ENCODE data around the gene APRT. TPM values are rescaled to one million over a fixed set of nuclear protein-coding genes. Genes with fewer than 3 reads are reported as not detected.

The APRT gene
- total RNA-seq, 2 donors from 2014 or later, result 200 to 230 TPM

- 92 to 97% methylated on average over 26 to 41 of the region's 41 CpGs for WGBS, 2 experiments (ENCODE audit: insufficient coverage in 1 of 2, insufficient read length in 1 of 2)
- DNase-seq, result no peak
- H3K9me3 ChIP-seq (ENCODE audit: control insufficient read depth, low read length), result no peaks in the 10 kb centered on the region
- no peaks in the 10 kb centered on the region for H3K9me3 Mint-ChIP-seq
- no peaks in the 10 kb centered on the region for H3K27me3 Mint-ChIP-seq (ENCODE audit: insufficient read depth)
- no peak overlapping the region for H3K27ac Mint-ChIP-seq
- H3K27me3 ChIP-seq (ENCODE audit: control insufficient read depth, insufficient read depth, low read length, poor library complexity, severe bottlenecking), result no peaks in the 10 kb centered on the region
- TF ChIP-seq CTCF (conservative IDR thresholded peaks at IDR 0.05), result no peak
- H3K36me3 ChIP-seq (ENCODE audit: control insufficient read depth, insufficient read depth, low read length), result no peaks in the 10 kb centered on the region
- peaks cover 5% of the 10 kb centered on the region for H3K4me1 Mint-ChIP-seq
- no peak overlapping the region for H3K9ac ChIP-seq (ENCODE audit: extremely low read depth, low read length, poor library complexity, severe bottlenecking)
- no peaks in the 10 kb centered on the region for H3K36me3 Mint-ChIP-seq (ENCODE audit: low read depth)
- H3K4me3 Mint-ChIP-seq, result no peak overlapping the region
- H3K27ac ChIP-seq (ENCODE audit: low read depth, low read length), result no peak overlapping the region
- no peak overlapping the region for H3K4me3 ChIP-seq (ENCODE audit: low read length)
- no peaks in the 10 kb centered on the region for H3K4me1 ChIP-seq (ENCODE audit: control insufficient read depth, insufficient read depth, low read length)
Measured at GRCh38 chr16:88816736-88817535, 5.2 kb upstream of the APRT start.

DNA sequence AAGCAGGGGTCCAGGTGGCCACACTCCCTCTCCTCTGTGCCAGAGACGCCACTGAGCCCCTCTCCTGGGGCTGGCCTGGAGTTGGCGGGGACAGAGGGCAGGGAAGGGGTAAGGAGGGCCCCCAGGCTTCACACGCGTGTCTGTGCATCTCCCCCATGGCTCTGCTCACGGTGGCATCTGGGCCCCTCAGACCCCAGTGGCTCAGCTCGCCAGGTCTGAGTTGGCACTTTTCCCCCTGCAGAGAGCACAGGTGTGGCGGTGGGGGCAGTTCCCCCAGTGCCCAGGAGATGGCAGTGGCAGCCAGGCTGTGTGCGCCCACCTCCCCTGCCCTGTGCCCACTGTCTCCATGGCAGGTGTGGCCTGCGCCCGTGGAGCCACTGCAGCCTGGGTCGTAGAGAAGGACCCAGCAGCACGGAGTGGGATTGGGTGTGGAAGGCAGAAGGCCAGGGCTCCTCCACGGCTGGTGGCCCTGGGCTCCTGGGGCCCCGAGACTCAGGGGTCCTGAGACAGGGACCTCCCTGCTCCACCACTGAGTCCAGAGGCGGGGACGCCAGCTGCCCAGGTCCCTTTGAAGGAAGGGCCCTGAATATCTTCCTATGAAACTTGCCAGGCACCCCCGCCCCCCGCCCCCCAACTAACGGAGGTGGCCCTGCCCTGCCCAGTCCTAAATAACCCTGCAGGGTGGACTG is 4.3 kb upstream of the APRT start:
- peaks cover 5% of the 10 kb centered on the region for H3K4me1 Mint-ChIP-seq
- Histone ChIP-seq H3K9me3 (ENCODE audit: control insufficient read depth, low read length) (no peaks in the 10 kb centered on the region), H3K9ac (ENCODE audit: extremely low read depth, low read length, poor library complexity, severe bottlenecking) (no peak overlapping the region), H3K4me1 (ENCODE audit: control insufficient read depth, insufficient read depth, low read length) (no peaks in the 10 kb centered on the region), H3K36me3 (ENCODE audit: control insufficient read depth, insufficient read depth, low read length) (no peaks in the 10 kb centered on the region), H3K27me3 (ENCODE audit: control insufficient read depth, insufficient read depth, low read length, poor library complexity, severe bottlenecking) (no peaks in the 10 kb centered on the region), H3K4me3 (ENCODE audit: low read length) (no peak overlapping the region), H3K27ac (ENCODE audit: low read depth, low read length) (no peak overlapping the region)
- H3K4me3 Mint-ChIP-seq, result no peak overlapping the region
- no peak overlapping the region for H3K27ac Mint-ChIP-seq
- TF ChIP-seq CTCF (conservative IDR thresholded peaks at IDR 0.05), result peak; percentile 87
- no peaks in the 10 kb centered on the region for H3K27me3 Mint-ChIP-seq (ENCODE audit: insufficient read depth)
- WGBS, 2 experiments (ENCODE audit: insufficient coverage in 1 of 2, insufficient read length in 1 of 2), result 69 to 86% methylated on average over 6 to 19 of the region's 19 CpGs
- no peaks in the 10 kb centered on the region for H3K36me3 Mint-ChIP-seq (ENCODE audit: low read depth)
- peak; percentile 91 for DNase-seq
- H3K9me3 Mint-ChIP-seq, result no peaks in the 10 kb centered on the region

DNA sequence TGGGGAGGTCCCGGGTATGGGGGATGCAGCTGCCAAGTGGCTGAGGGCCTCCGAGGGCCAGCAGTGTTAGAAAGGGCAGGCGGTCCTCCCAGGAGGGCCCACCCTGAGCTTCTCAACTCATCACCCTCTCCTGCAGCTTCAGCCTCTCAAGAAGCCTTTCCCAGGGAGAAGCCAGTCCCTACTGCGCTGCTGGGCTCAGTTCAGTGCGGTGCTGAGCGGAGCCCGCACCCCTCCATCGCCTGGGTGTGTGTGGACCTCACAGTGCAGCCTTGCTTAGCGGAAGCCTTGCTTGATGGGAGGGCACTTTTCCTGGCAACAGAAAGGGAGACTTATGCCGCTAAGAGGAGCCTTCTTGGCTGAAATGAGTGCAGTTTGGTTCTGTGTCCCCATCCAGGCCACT is 3.5 kb upstream of the APRT start:
- Mint-ChIP-seq H3K4me3 (no peak overlapping the region), H3K27me3 (ENCODE audit: insufficient read depth) (no peaks in the 10 kb centered on the region), H3K36me3 (ENCODE audit: low read depth) (peaks cover 1% of the 10 kb centered on the region)

More for the DNA sequence above, 3.5 kb upstream of the APRT start:
- Histone ChIP-seq H3K36me3 (ENCODE audit: control insufficient read depth, insufficient read depth, low read length) (peaks cover 2% of the 10 kb centered on the region), H3K9ac (ENCODE audit: extremely low read depth, low read length, poor library complexity, severe bottlenecking) (no peak overlapping the region), H3K27ac (ENCODE audit: low read depth, low read length) (no peak overlapping the region), H3K4me3 (ENCODE audit: low read length) (no peak overlapping the region), H3K4me1 (ENCODE audit: control insufficient read depth, insufficient read depth, low read length) (peaks cover 7% of the 10 kb centered on the region), H3K9me3 (ENCODE audit: control insufficient read depth, low read length) (no peaks in the 10 kb centered on the region), H3K27me3 (ENCODE audit: control insufficient read depth, insufficient read depth, low read length, poor library complexity, severe bottlenecking) (no peaks in the 10 kb centered on the region)
- Mint-ChIP-seq H3K9me3 (no peaks in the 10 kb centered on the region), H3K4me1 (peaks cover 5% of the 10 kb centered on the region), H3K27ac (no peak overlapping the region)
- 97 to 100% methylated on average over 6 to 10 of the region's 10 CpGs for WGBS, 2 experiments (ENCODE audit: insufficient coverage in 1 of 2, insufficient read length in 1 of 2)
- no peak for TF ChIP-seq CTCF (conservative IDR thresholded peaks at IDR 0.05)
- DNase-seq, result no peak

Data from endodermal cell (in vitro differentiated cells).